Endothelial cell of umbilical vein (primary cell): ENCODE measurements around the gene PNPLA7. TPM values are rescaled to one million over a fixed set of nuclear protein-coding genes. Genes with fewer than 3 reads are reported as not detected.
A peak's percentile ranks its signal among the peaks of the same experiment; 100 is the strongest.

Experiments
- BruUV-seq: library from RNA; stranded (reverse); fragments of 400-500 nt; replicated peaks from 2 replicates; lab custom pipeline; 2021; lab: Mats Ljungman, UMichigan
- CTCF ChIA-PET: fragments of 300-600, 350-600 bp; sonication (Branson Sonifier 250); formaldehyde crosslinking; loops from one replicate; lab custom pipeline; 2021; ENCODE audit warnings: antibody characterized with exemption, inconsistent platforms; lab: Charles Lee
- POLR2A ChIA-PET: fragments of 300-600, 350-600 bp; sonication (Branson Sonifier 250); formaldehyde crosslinking; loops from one replicate; lab custom pipeline; 2021; ENCODE audit warnings: antibody characterized with exemption, inconsistent platforms; lab: Charles Lee
- DNase-seq: peaks from one replicate; pipeline ENCODE4 v3.0.0-alpha.2; 2011; ENCODE audit warnings: low read depth, low spot score
- FAIRE-seq: peaks from 2 replicates; lab custom pipeline; 2011; peaks lifted over from hg19 to GRCh38; lab: Jason Lieb, UNC
- H2AFZ ChIP-seq: 2 replicates; pipeline ENCODE4 v1.6.0; 2012; ENCODE audit warnings: low read depth, low read length, control low read depth, inconsistent platforms
- H3K27ac ChIP-seq: 2 replicates; pipeline ENCODE4 v1.5.1; 2011; ENCODE audit warnings: low read depth, mild to moderate bottlenecking, control low read depth, low read length, moderate library complexity; ENCODE audit not compliant: insufficient read depth
- H3K27me3 ChIP-seq, 2 experiments: 2 replicates each; pipeline versions ENCODE4 v1.6.0 to v1.6.1; 2011; ENCODE audit warnings: low read length in 2 of 2, mixed read lengths in 1 of 2; ENCODE audit not compliant: control insufficient read depth in 2 of 2, insufficient read depth in 2 of 2
- H3K36me3 ChIP-seq, 2 experiments: 2 replicates in 1 of 2; 3 replicates in 1 of 2; pipeline ENCODE4 v1.5.1; 2011; ENCODE audit warnings: low read length in 2 of 2, mild to moderate bottlenecking in 1 of 2, moderate library complexity in 1 of 2; ENCODE audit not compliant: control insufficient read depth in 2 of 2, insufficient read depth in 2 of 2; ENCODE audit errors: extremely low read depth in 1 of 2
- H3K4me1 ChIP-seq: 3 replicates; pipeline ENCODE4 v1.5.1; 2011; ENCODE audit warnings: mild to moderate bottlenecking, low read length; ENCODE audit not compliant: control insufficient read depth, insufficient read depth; ENCODE audit errors: extremely low read depth
- H3K4me2 ChIP-seq: 2 replicates; pipeline ENCODE4 v1.6.1; 2011; ENCODE audit warnings: low read length, control low read depth, mixed read lengths; ENCODE audit not compliant: insufficient read depth
- H3K4me3 ChIP-seq, 3 experiments: fragments of 200-600 bp in 1 of 3; sonication (generic), shearing (Covaris generic) in 1 of 3; replicated peaks in 1 of 3; 2 replicates each; pipeline ENCODE4 v1.5.1; 2011 to 2016; ENCODE audit warnings: control low read depth in 3 of 3, low read length in 3 of 3, mild to moderate bottlenecking in 2 of 3, inconsistent platforms in 1 of 3, low read depth in 1 of 3, moderate library complexity in 1 of 3; ENCODE audit not compliant: insufficient read depth in 1 of 3
- H3K79me2 ChIP-seq: 2 replicates; pipeline ENCODE4 v1.6.0; 2012; ENCODE audit warnings: low read length, inconsistent platforms; ENCODE audit not compliant: control insufficient read depth, insufficient read depth
- H3K9ac ChIP-seq: replicated peaks from 2 replicates; pipeline ENCODE3; 2011; ENCODE audit warnings: low read length, control low read depth; ENCODE audit not compliant: insufficient read depth; ENCODE audit errors: extremely low read depth
- H3K9me1 ChIP-seq: replicated peaks from 3 replicates; pipeline ENCODE4 v1.6.0; 2011; ENCODE audit warnings: mild to moderate bottlenecking, low read length; ENCODE audit not compliant: control insufficient read depth, insufficient read depth; ENCODE audit errors: extremely low read depth
- H3K9me3 ChIP-seq: replicated peaks from 2 replicates; pipeline ENCODE4 v1.5.1; 2012; ENCODE audit warnings: low read length, inconsistent platforms; ENCODE audit not compliant: control insufficient read depth, insufficient read depth
- H4K20me1 ChIP-seq: replicated peaks from 2 replicates; pipeline ENCODE3; 2011; ENCODE audit warnings: mild to moderate bottlenecking, low read length; ENCODE audit not compliant: control insufficient read depth, insufficient read depth; ENCODE audit errors: extremely low read depth
- CTCF ChIP-seq, 2 donors: IDR thresholded peaks; 1 replicate in 1 of 2; 2 replicates in 1 of 2; pipeline ENCODE4 v1.5.1; 2011; ENCODE audit warnings: low read length in 2 of 2, mild to moderate bottlenecking in 2 of 2, moderate library complexity in 2 of 2, control low read depth in 1 of 2, inconsistent platforms in 1 of 2, low read depth in 1 of 2; ENCODE audit not compliant: insufficient read depth in 1 of 2; ENCODE audit errors: extremely low read depth in 1 of 2
- EZH2 ChIP-seq: IDR thresholded peaks from 2 replicates; pipeline ENCODE4 v1.6.1; 2012; ENCODE audit warnings: borderline replicate concordance, low read depth, mild to moderate bottlenecking, moderate library complexity, low read length, inconsistent platforms; ENCODE audit not compliant: severe bottlenecking
- FOS ChIP-seq: IDR thresholded peaks from 2 replicates; pipeline ENCODE4 v1.6.1; 2011; ENCODE audit warnings: mild to moderate bottlenecking, low read length, moderate library complexity, borderline replicate concordance; ENCODE audit not compliant: insufficient read depth
- GATA2 ChIP-seq: IDR thresholded peaks from 2 replicates; pipeline ENCODE4 v1.7.0; 2011; ENCODE audit warnings: low read depth, mild to moderate bottlenecking, moderate library complexity, mixed read lengths, low read length; ENCODE audit not compliant: insufficient read length, insufficient read depth
- JUN ChIP-seq: IDR thresholded peaks from 2 replicates; pipeline ENCODE4 v1.6.1; 2011; ENCODE audit warnings: borderline replicate concordance, low read depth; ENCODE audit not compliant: insufficient read length, insufficient read depth
- MAX ChIP-seq: IDR thresholded peaks from 2 replicates; pipeline ENCODE4 v1.6.1; 2011; ENCODE audit not compliant: insufficient read depth, insufficient read length
- MYC ChIP-seq: IDR thresholded peaks from one replicate; pipeline ENCODE4 v1.6.1; 2011; ENCODE audit warnings: mild to moderate bottlenecking, low read depth, low read length
- POLR2A ChIP-seq: IDR thresholded peaks from 2 replicates; pipeline ENCODE4 v1.6.1; 2012; ENCODE audit warnings: low read depth, mild to moderate bottlenecking, control low read depth, low read length
- POLR2AphosphoS5 ChIP-seq: IDR thresholded peaks from 2 replicates; pipeline ENCODE4 v1.6.1; 2012; ENCODE audit warnings: low read depth, mild to moderate bottlenecking, control low read depth, low read length, moderate library complexity; ENCODE audit not compliant: insufficient read depth
- dilution Hi-C: fragments of 300-500 bp; cut with MboI; formaldehyde crosslinking; loops from one replicate; pipeline ENCODE4 v1.15.0; 2019; ENCODE audit warnings: low sequenced_read_pairs; ENCODE audit not compliant: extremely low pct_ligation_motif_present
- intact Hi-C: fragments of 100-400 bp; cut with micrococcal nuclease; formaldehyde crosslinking; loops from one replicate; pipeline ENCODE4 v1.10.0; 2022
- polyA plus RNA-seq, 4 experiments: library from polyadenylated mRNA; depleted of rRNA in 3 of 4; stranded (reverse) in 3 of 4; unstranded in 1 of 4; fragments of >200 nt; gene quantifications; 2 replicates each; pipeline versions ENCODE4 v1.2.1 to v1.2.3, GENCODE V29; 2011 to 2012; ENCODE audit warnings: missing spikeins in 1 of 4
- total RNA-seq: library from RNA; stranded (reverse); gene quantifications from 2 replicates; pipeline ENCODE4 v1.2.3, GENCODE V29; 2021

PNPLA7 gene
- total and polyA plus RNA-seq, 2 donors (not counting 3 experiments of a cell fraction or from before 2014, with no cell fraction given): 1.0 to 1.9 TPM

DNA sequence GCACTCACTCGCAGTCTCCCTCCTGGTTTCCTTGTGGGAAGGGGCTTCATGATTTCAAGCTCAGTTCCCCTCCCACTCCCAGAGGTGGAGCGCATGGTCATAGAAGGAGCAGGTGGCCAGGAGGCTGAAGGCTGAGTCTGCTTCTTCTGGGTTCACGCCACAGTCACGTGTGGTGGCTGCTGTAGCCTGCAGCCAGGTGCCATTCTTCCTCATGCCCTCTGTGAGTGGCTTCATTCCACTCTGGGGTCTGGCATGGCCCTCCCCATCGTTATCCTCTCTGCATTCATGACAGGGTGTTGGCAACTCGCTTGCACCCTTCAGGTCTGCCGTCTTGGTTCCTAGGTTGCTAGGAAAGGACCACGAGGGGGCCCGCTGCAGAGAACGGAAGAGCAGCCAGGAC lies 5.0 kb upstream of the PNPLA7 start:
- Histone ChIP-seq H2AFZ (no peak overlapping the region), H3K4me2 (no peak overlapping the region), H3K27ac (no peak overlapping the region), H3K9me3 (no peaks in the 10 kb centered on the region), H4K20me1 (no peaks in the 10 kb centered on the region), H3K4me1 (peaks cover 9% of the 10 kb centered on the region), H3K4me3 (no peak overlapping the region), H3K79me2 (peaks cover 8% of the 10 kb centered on the region), H3K9ac (no peak overlapping the region), H3K36me3 (peaks cover 8 to 18% of the 10 kb centered on the region in 2 experiments), H3K9me1 (no peaks in the 10 kb centered on the region), H3K27me3 (no peaks in the 10 kb centered on the region)
- TSS peak; percentile 19 for BruUV-seq
- no peak for FAIRE-seq
- TF ChIP-seq EZH2: no peak
- no peak for TF ChIP-seq POLR2AphosphoS5
- no peak for TF ChIP-seq MAX
- TF ChIP-seq MYC: no peak
- TF ChIP-seq JUN: no peak
- TF ChIP-seq GATA2: no peak
- TF ChIP-seq POLR2A: no peak
- TF ChIP-seq CTCF (IDR thresholded peaks at IDR 0.05; ENCODE audit: extremely low read depth in 1 of 2, insufficient read depth in 1 of 2, low read depth in 1 of 2, low read length in 2 of 2): no peak
- TF ChIP-seq FOS: no peak
- DNase-seq: no peak
- intact Hi-C loops (no loop called here), dilution Hi-C loops (no loop called here)
- ChIA-PET POLR2A (no interaction called here), CTCF (no interaction called here)
